Measurements from ENCODE around the gene RECQL5.

DNA sequence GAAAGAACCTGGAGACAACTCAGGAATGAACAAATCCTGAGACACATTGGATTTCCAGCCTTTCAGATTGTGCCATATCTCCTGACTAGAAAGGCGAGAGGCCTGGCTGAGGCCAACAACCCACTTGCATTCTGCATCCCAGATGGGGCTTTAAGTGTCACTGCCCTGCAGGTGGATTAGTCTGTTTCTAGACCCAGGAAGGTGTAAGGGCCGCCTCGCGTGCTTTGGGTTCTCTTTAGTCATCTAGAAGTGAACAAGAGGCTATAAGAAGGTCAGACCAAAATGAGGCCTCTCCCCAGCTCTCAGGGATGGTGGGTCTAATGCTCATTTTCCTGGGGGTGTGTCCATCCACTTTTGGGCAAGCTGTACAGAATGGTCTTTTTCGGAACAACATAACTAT is 5.1 kb upstream of the RECQL5 start:
- no peak for TF ChIP-seq YY1 (IDR thresholded peaks at IDR 0.05; ENCODE audit: insufficient read depth, insufficient read length)
- no peak for TF ChIP-seq ZNF274 (IDR thresholded peaks at IDR 0.05; ENCODE audit: low read depth, low read length)
- TF ChIP-seq SUZ12 (IDR thresholded peaks at IDR 0.05; ENCODE audit: extremely low read depth, insufficient read depth, insufficient read length): no peak

Measured in NT2/D1 (cell line).